SU-DHL-6 (cell line): ENCODE results near the gene MYO10.

Source experiments
- H2AFZ ChIP-seq: fragments of 200-600 bp; sonication (generic); 2 replicates; pipeline ENCODE4 v1.6.1; 2014; ENCODE audit warnings: low read depth, mild to moderate bottlenecking, moderate library complexity, mixed read lengths, antibody characterized with exemption, low read length; ENCODE audit not compliant: severe bottlenecking
- H3F3A ChIP-seq: fragments of 200-600 bp; shearing (Covaris generic); 2 replicates; pipeline ENCODE4 v1.6.0; 2016; ENCODE audit warnings: antibody characterized with exemption, mild to moderate bottlenecking; ENCODE audit not compliant: insufficient read depth
- H3K27ac ChIP-seq: fragments of 200-600 bp; sonication (generic); 2 replicates; pipeline ENCODE4 v1.5.1; 2016; ENCODE audit warnings: low read depth, mild to moderate bottlenecking, low read length, moderate library complexity, mixed read lengths
- H3K27me3 ChIP-seq: fragments of 200-600 bp; sonication (generic), shearing (Covaris generic); 2 replicates; pipeline ENCODE4 v1.6.0; 2014; ENCODE audit warnings: mild to moderate bottlenecking, low read length
- H3K36me3 ChIP-seq: fragments of 200-600 bp; sonication (generic); 2 replicates; pipeline ENCODE4 v1.6.1; 2014; ENCODE audit warnings: mild to moderate bottlenecking, low read length, mixed read lengths
- H3K4me2 ChIP-seq: fragments of 300-600, 200-600 bp; shearing (Covaris generic), sonication (generic); 2 replicates; pipeline ENCODE4 v1.6.0; 2014; ENCODE audit warnings: low read length, low read depth, mild to moderate bottlenecking; ENCODE audit not compliant: poor library complexity, severe bottlenecking
- H3K4me3 ChIP-seq: fragments of 200-600 bp; sonication (generic); 2 replicates; pipeline ENCODE4 v1.5.1; 2014; ENCODE audit warnings: antibody characterized with exemption, low read length, mild to moderate bottlenecking, mixed read lengths; ENCODE audit not compliant: insufficient read depth, poor library complexity, severe bottlenecking
- H3K79me2 ChIP-seq: fragments of 200-600 bp; sonication (generic); 2 replicates; pipeline ENCODE4 v1.6.1; 2014; ENCODE audit warnings: mild to moderate bottlenecking, low read length, moderate library complexity; ENCODE audit not compliant: insufficient read depth
- H3K9ac ChIP-seq: fragments of 200-600 bp; sonication (generic); 2 replicates; pipeline ENCODE4 v1.7.0; 2014; ENCODE audit warnings: mild to moderate bottlenecking, low read length
- H3K9me2 ChIP-seq: fragments of 200-600 bp; sonication (generic); replicated peaks from 2 replicates; pipeline ENCODE4 v1.6.1; 2014; ENCODE audit warnings: low read length; ENCODE audit not compliant: insufficient read depth
- H3K9me3 ChIP-seq: fragments of 200-600 bp; sonication (generic); 2 replicates; pipeline ENCODE4 v1.6.1; 2014; ENCODE audit warnings: low read length, mixed read lengths; ENCODE audit not compliant: insufficient read depth
- H4K20me1 ChIP-seq: fragments of 200-600 bp; sonication (generic); 2 replicates; pipeline ENCODE4 v1.6.1; 2014; ENCODE audit warnings: low read depth, mild to moderate bottlenecking, antibody characterized with exemption, low read length, moderate library complexity, mixed read lengths
- EZH2phosphoT487 ChIP-seq: fragments of 200-600 bp; sonication (generic), shearing (Covaris generic); conservative IDR thresholded peaks from 2 replicates; pipeline ENCODE4 v1.6.1; 2018; ENCODE audit warnings: mild to moderate bottlenecking, antibody characterized with exemption, low read length, moderate library complexity, mixed read lengths
- TF ChIP-seq, protein P1 (sequence below): fragments of 200-600 bp; sonication (generic); IDR thresholded peaks from one replicate; pipeline ENCODE4 v1.5.1; 2017; ENCODE audit warnings: antibody characterized with exemption, mild to moderate bottlenecking, low read length, moderate library complexity; ENCODE audit not compliant: insufficient read depth, poor library complexity, severe bottlenecking

MYO10 gene

GRCh38 chr5:16732356-16732755 is 203.7 kb downstream of the MYO10 start:
- no peaks in the 10 kb centered on the region for H3K27me3 ChIP-seq
- H3K9me3 ChIP-seq: no peaks in the 10 kb centered on the region
- no peaks in the 10 kb centered on the region for H3K36me3 ChIP-seq
- no peaks in the 10 kb centered on the region for H3K9me2 ChIP-seq
- no peak for TF ChIP-seq EZH2phosphoT487
- TF ChIP-seq, protein P1, sequence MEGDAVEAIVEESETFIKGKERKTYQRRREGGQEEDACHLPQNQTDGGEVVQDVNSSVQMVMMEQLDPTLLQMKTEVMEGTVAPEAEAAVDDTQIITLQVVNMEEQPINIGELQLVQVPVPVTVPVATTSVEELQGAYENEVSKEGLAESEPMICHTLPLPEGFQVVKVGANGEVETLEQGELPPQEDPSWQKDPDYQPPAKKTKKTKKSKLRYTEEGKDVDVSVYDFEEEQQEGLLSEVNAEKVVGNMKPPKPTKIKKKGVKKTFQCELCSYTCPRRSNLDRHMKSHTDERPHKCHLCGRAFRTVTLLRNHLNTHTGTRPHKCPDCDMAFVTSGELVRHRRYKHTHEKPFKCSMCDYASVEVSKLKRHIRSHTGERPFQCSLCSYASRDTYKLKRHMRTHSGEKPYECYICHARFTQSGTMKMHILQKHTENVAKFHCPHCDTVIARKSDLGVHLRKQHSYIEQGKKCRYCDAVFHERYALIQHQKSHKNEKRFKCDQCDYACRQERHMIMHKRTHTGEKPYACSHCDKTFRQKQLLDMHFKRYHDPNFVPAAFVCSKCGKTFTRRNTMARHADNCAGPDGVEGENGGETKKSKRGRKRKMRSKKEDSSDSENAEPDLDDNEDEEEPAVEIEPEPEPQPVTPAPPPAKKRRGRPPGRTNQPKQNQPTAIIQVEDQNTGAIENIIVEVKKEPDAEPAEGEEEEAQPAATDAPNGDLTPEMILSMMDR: no peak
- no peak overlapping the region for H3K9ac ChIP-seq
- no peak overlapping the region for H3K4me2 ChIP-seq
- H3K27ac ChIP-seq: no peak overlapping the region
- H3K79me2 ChIP-seq: no peaks in the 10 kb centered on the region
- H3F3A ChIP-seq: no peaks in the 10 kb centered on the region
- H4K20me1 ChIP-seq: no peaks in the 10 kb centered on the region
- H2AFZ ChIP-seq: no peak overlapping the region
- no peak overlapping the region for H3K4me3 ChIP-seq

- H3K4me3 ChIP-seq: no peak overlapping the region
- H3K27ac ChIP-seq: no peak overlapping the region
Measured at GRCh38 chr5:16727755-16728325, 208.2 kb downstream of the MYO10 start.

DNA sequence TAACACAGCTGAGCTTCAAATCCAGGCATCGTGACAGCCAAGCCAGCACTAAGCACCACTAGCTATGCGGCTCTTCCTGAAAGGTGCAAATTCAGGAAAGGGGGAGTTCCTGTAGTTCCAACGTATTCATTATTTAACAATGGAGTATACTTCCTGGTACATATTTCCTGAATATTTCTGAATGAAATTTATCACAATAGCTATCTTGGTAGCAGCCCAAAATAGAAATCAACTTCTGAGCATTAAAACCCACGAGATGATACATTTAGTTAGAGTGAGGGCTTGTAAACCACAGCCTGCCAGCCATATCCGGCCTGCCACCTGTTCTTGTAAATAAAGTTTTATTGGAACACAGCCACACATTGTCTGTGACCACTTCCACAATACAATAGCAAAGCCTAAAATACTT is 209.5 kb downstream of the MYO10 start:
- Histone ChIP-seq H3K9me3 (no peaks in the 10 kb centered on the region), H2AFZ (peak overlapping the region; percentile 52), H3K27ac (no peak overlapping the region; the same call in 1 of the 2 replicates), H3K36me3 (no peaks in the 10 kb centered on the region), H3K4me2 (peak overlapping the region; percentile 29), H3K27me3 (no peaks in the 10 kb centered on the region), H4K20me1 (no peaks in the 10 kb centered on the region), H3K9ac (no peak overlapping the region), H3K9me2 (no peaks in the 10 kb centered on the region), H3F3A (no peaks in the 10 kb centered on the region), H3K79me2 (no peaks in the 10 kb centered on the region), H3K4me3 (no peak overlapping the region)
- TF ChIP-seq, protein P1: no peak
- no peak for TF ChIP-seq EZH2phosphoT487

More at GRCh38 chr5:16727755-16728325, 208.2 kb downstream of the MYO10 start:
- Histone ChIP-seq H3K9ac (no peak overlapping the region), H3K4me2 (no peak overlapping the region), H3K27me3 (no peaks in the 10 kb centered on the region), H3K9me3 (no peaks in the 10 kb centered on the region), H3F3A (no peaks in the 10 kb centered on the region), H3K79me2 (no peaks in the 10 kb centered on the region), H3K36me3 (no peaks in the 10 kb centered on the region), H3K9me2 (no peaks in the 10 kb centered on the region), H2AFZ (no peak overlapping the region), H4K20me1 (no peaks in the 10 kb centered on the region)
- TF ChIP-seq, protein P1: no peak
- TF ChIP-seq EZH2phosphoT487: no peak

DNA sequence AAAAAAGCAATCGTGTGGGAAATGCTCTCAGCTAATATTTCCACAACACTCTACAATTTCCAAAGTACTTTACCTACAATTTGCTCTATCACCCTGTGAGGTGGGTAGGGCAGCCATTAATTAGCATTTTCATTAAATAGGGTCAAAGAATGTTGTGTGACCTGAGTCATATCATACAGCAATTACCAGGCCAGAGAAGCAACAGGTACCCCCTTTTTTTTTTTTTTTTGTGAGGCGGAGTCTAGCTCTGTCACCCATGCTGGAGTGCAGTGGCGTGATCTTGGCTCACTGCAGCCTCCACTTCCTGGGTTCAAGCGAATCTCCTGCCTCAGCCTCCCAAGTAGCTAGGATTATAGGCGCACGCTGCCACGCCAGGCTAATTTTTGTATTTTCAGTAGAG is 210.5 kb downstream of the MYO10 start:
- Histone ChIP-seq H3K27me3 (no peaks in the 10 kb centered on the region), H3K9ac (no peak overlapping the region), H3K9me2 (no peaks in the 10 kb centered on the region), H3K4me3 (no peak overlapping the region), H3K4me2 (no peak overlapping the region), H4K20me1 (no peaks in the 10 kb centered on the region), H3F3A (no peaks in the 10 kb centered on the region), H3K27ac (no peak overlapping the region), H3K36me3 (no peaks in the 10 kb centered on the region), H3K79me2 (no peaks in the 10 kb centered on the region), H3K9me3 (no peaks in the 10 kb centered on the region), H2AFZ (no peak overlapping the region)
- TF ChIP-seq, protein P1: no peak
- no peak for TF ChIP-seq EZH2phosphoT487
